Loucy (cell line): ENCODE results near the gene TTC24.

Experiments used
- H2AFZ ChIP-seq: fragments of 200-600 bp; sonication (generic); 2 replicates; pipeline ENCODE4 v1.6.0; 2016; ENCODE audit warnings: antibody characterized with exemption, mild to moderate bottlenecking, low read length, moderate library complexity
- H3F3A ChIP-seq: fragments of 200-600 bp; 2 replicates; pipeline ENCODE4 v1.6.0; 2016; ENCODE audit warnings: antibody characterized with exemption, low read depth, mild to moderate bottlenecking
- H3K27me3 ChIP-seq: fragments of 200-600 bp; sonication (generic); 2 replicates; pipeline ENCODE4 v1.6.1; 2014; ENCODE audit warnings: low read length, mild to moderate bottlenecking; ENCODE audit not compliant: insufficient read depth, poor library complexity, severe bottlenecking
- H3K36me3 ChIP-seq: fragments of 200-600 bp; sonication (generic); 2 replicates; pipeline ENCODE4 v1.6.1; 2016; ENCODE audit warnings: low read length; ENCODE audit not compliant: insufficient read depth
- H3K4me1 ChIP-seq: fragments of 200-600 bp; sonication (generic); 2 replicates; pipeline ENCODE4 v1.5.1; 2014; ENCODE audit warnings: low read length, mild to moderate bottlenecking; ENCODE audit not compliant: insufficient read depth, poor library complexity, severe bottlenecking
- H3K4me2 ChIP-seq: fragments of 200-600 bp; sonication (generic); 2 replicates; pipeline ENCODE4 v1.6.0; 2014; ENCODE audit warnings: antibody characterized with exemption, low read length, low read depth, mild to moderate bottlenecking; ENCODE audit not compliant: poor library complexity, severe bottlenecking
- H3K4me3 ChIP-seq: fragments of 200-600 bp; sonication (generic); 2 replicates; pipeline ENCODE4 v1.5.1; 2014; ENCODE audit warnings: low read length, mild to moderate bottlenecking, mixed read lengths; ENCODE audit not compliant: poor library complexity, severe bottlenecking
- H3K79me2 ChIP-seq: fragments of 200-600 bp; sonication (generic); 2 replicates; pipeline ENCODE4 v1.6.1; 2014; ENCODE audit warnings: low read length; ENCODE audit not compliant: insufficient read depth
- H3K9ac ChIP-seq: fragments of 200-600 bp; sonication (generic); 2 replicates; pipeline ENCODE4 v1.6.0; 2014; ENCODE audit warnings: mild to moderate bottlenecking, low read depth, low read length, moderate library complexity; ENCODE audit not compliant: poor library complexity, severe bottlenecking
- H3K9me2 ChIP-seq: fragments of 200-600 bp; sonication (generic); replicated peaks from 2 replicates; pipeline ENCODE4 v1.6.1; 2016; ENCODE audit warnings: low read depth, low read length, mixed read lengths
- H3K9me3 ChIP-seq: fragments of 200-600 bp; sonication (generic); 2 replicates; pipeline ENCODE4 v1.6.1; 2014; ENCODE audit warnings: mild to moderate bottlenecking, antibody characterized with exemption, low read length, low read depth; ENCODE audit not compliant: insufficient read depth
- H4K20me1 ChIP-seq: fragments of 200-600 bp; sonication (generic); 2 replicates; pipeline ENCODE4 v1.6.0; 2014; ENCODE audit warnings: antibody characterized with exemption, low read length, mild to moderate bottlenecking; ENCODE audit not compliant: insufficient read depth, poor library complexity, severe bottlenecking
- EZH2phosphoT487 ChIP-seq: fragments of 200-600 bp; IDR thresholded peaks from 2 replicates; pipeline ENCODE4 v1.6.1; 2018; ENCODE audit warnings: antibody characterized with exemption, mild to moderate bottlenecking, moderate library complexity, borderline replicate concordance
- TF ChIP-seq, protein P1 (sequence below): fragments of 200-600 bp; sonication (generic); conservative IDR thresholded peaks from 2 replicates; pipeline ENCODE4 v1.5.1; 2014; ENCODE audit warnings: mild to moderate bottlenecking, antibody characterized with exemption, low read length

Gene TTC24

DNA sequence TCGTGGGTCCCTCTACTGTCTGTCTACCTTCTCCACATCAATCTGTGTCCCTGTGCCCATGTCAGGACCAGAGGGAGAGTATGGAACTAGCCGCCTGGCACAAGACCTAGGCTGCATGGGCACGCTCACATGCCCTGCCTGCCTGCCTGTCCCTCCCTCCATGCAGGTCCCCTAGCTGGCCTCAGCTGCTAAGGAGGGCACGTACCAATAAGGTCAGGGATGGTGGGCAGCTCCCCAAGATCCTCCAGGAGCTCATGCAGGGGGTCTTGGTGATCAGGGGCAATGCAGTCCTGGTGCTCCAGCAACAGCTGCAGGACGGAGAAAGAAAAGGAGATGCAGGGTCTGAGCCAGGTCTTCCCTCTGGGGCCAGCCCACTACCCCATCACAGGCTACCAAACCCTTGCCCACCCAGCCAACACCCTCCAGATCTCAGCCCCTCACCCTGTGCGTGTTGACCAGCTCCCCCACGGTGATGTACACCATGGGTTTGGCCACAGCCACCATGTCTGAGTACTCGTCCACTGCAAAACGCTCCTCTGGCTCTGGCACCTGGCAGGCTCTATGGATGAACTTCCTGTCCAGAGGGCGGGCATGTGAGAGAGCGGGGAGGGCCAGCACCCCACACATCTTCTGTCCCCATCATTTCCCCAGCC lies 45.8 kb upstream of the TTC24 start:
- Histone ChIP-seq H3F3A (no peaks in the 10 kb centered on the region), H2AFZ (no peak overlapping the region), H3K9me2 (no peaks in the 10 kb centered on the region), H3K4me2 (no peak overlapping the region), H3K36me3 (peaks cover 30% of the 10 kb centered on the region; the same call in 1 of the 2 replicates), H3K9me3 (no peaks in the 10 kb centered on the region), H3K4me3 (no peak overlapping the region), H4K20me1 (no peaks in the 10 kb centered on the region), H3K27me3 (no peaks in the 10 kb centered on the region), H3K79me2 (no peaks in the 10 kb centered on the region), H3K9ac (no peak overlapping the region), H3K4me1 (peaks cover 4% of the 10 kb centered on the region)
- no peak for TF ChIP-seq EZH2phosphoT487
- TF ChIP-seq, protein P1, sequence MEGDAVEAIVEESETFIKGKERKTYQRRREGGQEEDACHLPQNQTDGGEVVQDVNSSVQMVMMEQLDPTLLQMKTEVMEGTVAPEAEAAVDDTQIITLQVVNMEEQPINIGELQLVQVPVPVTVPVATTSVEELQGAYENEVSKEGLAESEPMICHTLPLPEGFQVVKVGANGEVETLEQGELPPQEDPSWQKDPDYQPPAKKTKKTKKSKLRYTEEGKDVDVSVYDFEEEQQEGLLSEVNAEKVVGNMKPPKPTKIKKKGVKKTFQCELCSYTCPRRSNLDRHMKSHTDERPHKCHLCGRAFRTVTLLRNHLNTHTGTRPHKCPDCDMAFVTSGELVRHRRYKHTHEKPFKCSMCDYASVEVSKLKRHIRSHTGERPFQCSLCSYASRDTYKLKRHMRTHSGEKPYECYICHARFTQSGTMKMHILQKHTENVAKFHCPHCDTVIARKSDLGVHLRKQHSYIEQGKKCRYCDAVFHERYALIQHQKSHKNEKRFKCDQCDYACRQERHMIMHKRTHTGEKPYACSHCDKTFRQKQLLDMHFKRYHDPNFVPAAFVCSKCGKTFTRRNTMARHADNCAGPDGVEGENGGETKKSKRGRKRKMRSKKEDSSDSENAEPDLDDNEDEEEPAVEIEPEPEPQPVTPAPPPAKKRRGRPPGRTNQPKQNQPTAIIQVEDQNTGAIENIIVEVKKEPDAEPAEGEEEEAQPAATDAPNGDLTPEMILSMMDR = no peak

DNA sequence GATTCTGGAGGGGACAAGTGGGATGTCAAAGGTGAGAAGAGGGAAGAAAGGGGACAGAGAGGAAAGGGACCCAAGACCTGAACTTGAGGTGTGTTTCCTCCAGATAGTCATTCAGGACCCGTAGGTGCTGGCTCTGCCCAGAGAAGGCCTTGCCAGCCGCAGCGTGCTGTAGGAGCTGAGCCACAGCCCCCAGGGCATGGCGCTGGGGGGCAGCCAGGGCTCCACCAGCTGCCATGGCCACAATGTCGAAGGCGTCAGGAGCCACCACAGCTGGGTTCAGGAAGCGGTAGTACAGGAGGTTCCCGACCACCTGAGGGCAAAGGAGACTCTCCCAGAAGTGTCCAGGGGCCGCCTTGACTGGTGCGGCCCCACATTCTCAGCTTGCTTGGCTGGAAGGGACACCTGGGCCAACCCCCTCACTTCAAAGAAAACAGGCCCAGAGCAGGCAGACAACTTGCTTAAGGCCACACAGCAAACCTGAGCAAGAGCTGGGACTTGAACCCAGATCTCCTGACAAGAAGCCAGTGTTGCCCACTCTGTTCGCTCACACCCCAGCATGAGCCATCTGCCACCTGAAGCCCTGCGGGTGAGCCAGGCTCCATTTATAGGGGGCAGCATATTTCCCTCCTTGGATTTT lies 45.0 kb upstream of the TTC24 start:
- no peaks in the 10 kb centered on the region for H3K4me1 ChIP-seq
- H3K9me3 ChIP-seq = no peaks in the 10 kb centered on the region
- H3K9ac ChIP-seq = no peak overlapping the region
- no peaks in the 10 kb centered on the region for H4K20me1 ChIP-seq
- TF ChIP-seq, protein P1 = no peak
- no peak for TF ChIP-seq EZH2phosphoT487
- no peaks in the 10 kb centered on the region for H3K9me2 ChIP-seq
- no peaks in the 10 kb centered on the region for H3K27me3 ChIP-seq
- no peak overlapping the region for H3K4me3 ChIP-seq
- H2AFZ ChIP-seq = no peak overlapping the region
- no peaks in the 10 kb centered on the region for H3K79me2 ChIP-seq
- H3F3A ChIP-seq = no peaks in the 10 kb centered on the region
- H3K36me3 ChIP-seq = peaks cover 32% of the 10 kb centered on the region; the same call in 1 of the 2 replicates
- H3K4me2 ChIP-seq = no peak overlapping the region

- Histone ChIP-seq H3K27me3 (no peaks in the 10 kb centered on the region), H3K4me1 (no peaks in the 10 kb centered on the region), H2AFZ (no peak overlapping the region), H3K79me2 (no peaks in the 10 kb centered on the region), H3K4me2 (no peak overlapping the region), H3K36me3 (peaks cover 28% of the 10 kb centered on the region; the same call in 1 of the 2 replicates), H3K9ac (no peak overlapping the region), H3K9me3 (no peaks in the 10 kb centered on the region), H3K9me2 (no peaks in the 10 kb centered on the region), H4K20me1 (no peaks in the 10 kb centered on the region), H3K4me3 (no peak overlapping the region), H3F3A (no peaks in the 10 kb centered on the region)
- TF ChIP-seq EZH2phosphoT487 = no peak
- TF ChIP-seq, protein P1 = no peak
Measured at GRCh38 chr1:156537027-156537426, 42.5 kb upstream of the TTC24 start.
